Cardiac fibroblast (primary cell): ENCODE results near the gene ACE.

ENCODE experiments used
- DNase-seq, 2 donors: peaks; one replicate each; pipeline versions ENCODE4 v3.0.0 to v3.0.0-alpha.2; 2010; ENCODE audit warnings: low read depth in 2 of 2
- H3K4me3 ChIP-seq, 2 donors: replicated peaks in 1 of 2; 1 replicate in 1 of 2; 2 replicates in 1 of 2; pipeline ENCODE4 v1.5.1; 2011; ENCODE audit warnings: low read depth in 2 of 2, low read length in 2 of 2, mild to moderate bottlenecking in 2 of 2, moderate library complexity in 1 of 2
- CTCF ChIP-seq: IDR thresholded peaks from one replicate; pipeline ENCODE4 v1.5.1; 2011; ENCODE audit warnings: low read depth, mild to moderate bottlenecking, low read length, inconsistent platforms

Gene ACE

GRCh38 chr17:63490329-63490728, 13.5 kb downstream of the ACE start:
- no peak overlapping the region for H3K4me3 ChIP-seq
- TF ChIP-seq CTCF, result no peak
- DNase-seq, result no peak

GRCh38 chr17:63490858-63491400, 14.1 kb downstream of the ACE start:
- TF ChIP-seq CTCF, result no peak
- DNase-seq, result no peak
- no peak overlapping the region for H3K4me3 ChIP-seq

GRCh38 chr17:63491413-63491812, 14.6 kb downstream of the ACE start:
- no peak for DNase-seq
- H3K4me3 ChIP-seq, result no peak overlapping the region
- no peak for TF ChIP-seq CTCF

GRCh38 chr17:63491977-63492618, 15.2 kb downstream of the ACE start:
- no peak for DNase-seq
- TF ChIP-seq CTCF, result no peak
- no peak overlapping the region for H3K4me3 ChIP-seq

- no peak for DNase-seq
- no peak for TF ChIP-seq CTCF
- H3K4me3 ChIP-seq, result no peak overlapping the region
These were observed 16.1 kb downstream of the ACE start for GRCh38 chr17:63492940-63493339.

GRCh38 chr17:63493411-63493810, 16.6 kb downstream of the ACE start:
- DNase-seq, result no peak
- H3K4me3 ChIP-seq, result no peak overlapping the region
- TF ChIP-seq CTCF, result no peak
